ENCODE results near the gene FOXRED1. TPM values are rescaled to one million over a fixed set of nuclear protein-coding genes. Genes with fewer than 3 reads are reported as not detected.

FOXRED1 gene
- total and polyA plus RNA-seq, 2 of the 4 experiments (the other 2 are of a cell fraction): 15.1 to 28.3 TPM

- H2BK5ac ChIP-seq (ENCODE audit: low read depth, low read length, poor library complexity, severe bottlenecking): no peak overlapping the region
- DNase-seq: no peak
- H3K14ac ChIP-seq (replicated peaks; ENCODE audit: low read depth, low read length): no peak overlapping the region
- no TSS peak for BruUV-seq (replicated peaks)
- H2BK15ac ChIP-seq (ENCODE audit: low read depth, low read length): no peak overlapping the region
- TF ChIP-seq RFX5 (IDR thresholded peaks at IDR 0.05; ENCODE audit: low read depth, low read length): no peak
- no peak for TF ChIP-seq USF2 (IDR thresholded peaks at IDR 0.05; ENCODE audit: low read depth, low read length)
- no peak for TF ChIP-seq RAD21 (IDR thresholded peaks at IDR 0.05; ENCODE audit: low read length)
- no peak for TF ChIP-seq POLR2A (IDR thresholded peaks at IDR 0.05; ENCODE audit: low read depth, low read length)
- TF ChIP-seq ELK1 (IDR thresholded peaks at IDR 0.05; ENCODE audit: borderline replicate concordance, low read depth, low read length): no peak
- TF ChIP-seq CHD1 (IDR thresholded peaks at IDR 0.05; ENCODE audit: low read depth, low read length): no peak
- TF ChIP-seq MAFK (IDR thresholded peaks at IDR 0.05; ENCODE audit: low read depth, low read length): no peak
- TF ChIP-seq BHLHE40 (IDR thresholded peaks at IDR 0.05; ENCODE audit: low read depth, low read length): no peak
- no peak for TF ChIP-seq MXI1 (IDR thresholded peaks at IDR 0.05; ENCODE audit: borderline replicate concordance, low read depth, low read length)
- TF ChIP-seq SMC3 (IDR thresholded peaks at IDR 0.05; ENCODE audit: low read depth, low read length): no peak
- TF ChIP-seq MAZ (IDR thresholded peaks at IDR 0.05; ENCODE audit: borderline replicate concordance, low read depth, low read length): no peak
- no peak for TF ChIP-seq NFE2L2 (IDR thresholded peaks at IDR 0.05; ENCODE audit: low read depth, low read length)
- no peak for TF ChIP-seq CEBPB (IDR thresholded peaks at IDR 0.05; ENCODE audit: low read depth, low read length)
- no peak for TF ChIP-seq RCOR1 (IDR thresholded peaks at IDR 0.05; ENCODE audit: insufficient replicate concordance, low read length)
- TF ChIP-seq FOS (IDR thresholded peaks at IDR 0.05; ENCODE audit: low read depth, low read length): no peak
- no peak for TF ChIP-seq CTCF (conservative IDR thresholded peaks at IDR 0.05; ENCODE audit: low read depth, low read length)
- no peak overlapping the region for H3K9ac ChIP-seq (ENCODE audit: low read depth, low read length)
- peaks cover 0 to 4% of the 10 kb centered on the region in 2 experiments; a peak in 1 of 4 replicates for H3K79me1 ChIP-seq (ENCODE audit: low read depth in 1 of 2, low read length in 2 of 2)
- H2AK9ac ChIP-seq (replicated peaks; ENCODE audit: low read depth, low read length, poor library complexity): no peak overlapping the region
- no peak overlapping the region for H3K27ac ChIP-seq (ENCODE audit: insufficient read depth, low read length)
- no peaks in the 10 kb centered on the region for H3K9me3 ChIP-seq (ENCODE audit: control insufficient read depth, insufficient read depth, low read length)
- no peak overlapping the region for H3K4me2 ChIP-seq (ENCODE audit: low read depth, low read length)
- H4K20me1 ChIP-seq (ENCODE audit: insufficient read depth, low read length): no peaks in the 10 kb centered on the region
- peaks cover 35% of the 10 kb centered on the region for H3K36me3 ChIP-seq (ENCODE audit: control insufficient read depth, insufficient read depth, low read length)
- H3K18ac ChIP-seq (ENCODE audit: low read depth, low read length): no peak overlapping the region
- H4K5ac ChIP-seq (ENCODE audit: low read depth, low read length): no peak overlapping the region
- H3K9me1 ChIP-seq (ENCODE audit: insufficient read depth, low read length): no peaks in the 10 kb centered on the region; the same call in 1 of the 2 replicates
- H3K4ac ChIP-seq (ENCODE audit: low read depth, low read length): no peak overlapping the region
- no peak overlapping the region for H2AK5ac ChIP-seq (ENCODE audit: low read depth, low read length)
- in situ Hi-C loops (cut with MboI; ENCODE audit: low sequenced_read_pairs) (no loop called here), dilution Hi-C loops (cut with HindIII; ENCODE audit: low sequenced_read_pairs, unreplicated experiment) (no loop called here), intact Hi-C loops (cut with micrococcal nuclease) (no loop called here)
- no peak overlapping the region for H2AFZ ChIP-seq (replicated peaks; ENCODE audit: low read length, poor library complexity)
- H2BK120ac ChIP-seq (ENCODE audit: low read depth, low read length): no peak overlapping the region
- ChIA-PET POLR2A (ENCODE audit: unreplicated experiment) (no interaction called here), CTCF (no interaction called here)
- H3K4me1 ChIP-seq (ENCODE audit: control insufficient read depth, insufficient read depth, low read length): peaks cover 3% of the 10 kb centered on the region; the same call in 1 of the 2 replicates
- H4K91ac ChIP-seq (ENCODE audit: insufficient read depth, low read depth, low read length): no peak overlapping the region
- no peak overlapping the region for H3K4me3 ChIP-seq (ENCODE audit: insufficient read depth, low read depth, low read length)
- no peak overlapping the region for H2BK20ac ChIP-seq (ENCODE audit: low read depth, low read length)
- 100% methylated on average over 1 of the region's 4 CpGs; no CpG with 5 or more reads in 1 of the 2 experiments for WGBS, 2 experiments (ENCODE audit: extremely low coverage in 2 of 2, insufficient read length in 1 of 2)
- no peaks in the 10 kb centered on the region for H3K27me3 ChIP-seq (ENCODE audit: control insufficient read depth, insufficient read depth, low read length)
- H3K56ac ChIP-seq (ENCODE audit: extremely low read depth, insufficient read depth, low read length): no peak overlapping the region
- no peak for ATAC-seq (ENCODE audit: low read depth)
- H4K8ac ChIP-seq (ENCODE audit: low read depth in 2 of 2, low read length in 2 of 2): no peak overlapping the region
- H3K23ac ChIP-seq (ENCODE audit: low read depth, low read length): no peak overlapping the region
Measured at GRCh38 chr11:126277780-126278179, 8.8 kb downstream of the FOXRED1 start.

Data from IMR-90 (cell line).